Mesendoderm (in vitro differentiated cells): ENCODE results near the gene DPP7.
A peak's percentile ranks its signal among the peaks of the same experiment; 100 is the strongest.

Experiments used
- DNase-seq: peaks from one replicate; pipeline ENCODE4 v3.0.0; 2013
- H2AK5ac ChIP-seq: 2 replicates; pipeline ENCODE4 v1.6.1; 2013; ENCODE audit warnings: low read length, inconsistent platforms
- H2BK120ac ChIP-seq: 2 replicates; pipeline ENCODE4 v1.6.1; 2013; ENCODE audit warnings: low read depth, mild to moderate bottlenecking, low read length, moderate library complexity, mixed read lengths
- H2BK15ac ChIP-seq: replicated peaks from 2 replicates; pipeline ENCODE4 v1.6.1; 2013; ENCODE audit warnings: low read depth, mild to moderate bottlenecking, moderate library complexity
- H2BK5ac ChIP-seq: 2 replicates; pipeline ENCODE4 v1.6.1; 2013; ENCODE audit warnings: low read length, inconsistent platforms
- H3K18ac ChIP-seq: 2 replicates; pipeline ENCODE4 v1.6.1; 2013; ENCODE audit warnings: mild to moderate bottlenecking, low read length, mixed read lengths
- H3K23ac ChIP-seq: one replicate; pipeline ENCODE4 v1.6.1; 2013; ENCODE audit warnings: low read length
- H3K27ac ChIP-seq: 2 replicates; pipeline ENCODE4 v1.5.1; 2013; ENCODE audit warnings: low read depth, mild to moderate bottlenecking, inconsistent platforms, low read length, moderate library complexity
- H3K27me3 ChIP-seq: 2 replicates; pipeline ENCODE4 v1.6.1; 2013; ENCODE audit warnings: low read length, control low read depth, mild to moderate bottlenecking, inconsistent platforms; ENCODE audit not compliant: insufficient read depth, poor library complexity
- H3K36me3 ChIP-seq: 2 replicates; pipeline ENCODE4 v1.6.1; 2013; ENCODE audit warnings: low read length, inconsistent platforms; ENCODE audit not compliant: control insufficient read depth, insufficient read depth
- H3K4ac ChIP-seq: one replicate; pipeline ENCODE4 v1.6.1; 2013; ENCODE audit warnings: low read depth, mild to moderate bottlenecking, low read length, moderate library complexity
- H3K4me1 ChIP-seq: 2 replicates; pipeline ENCODE4 v1.6.1; 2013; ENCODE audit warnings: low read depth, low read length, inconsistent platforms; ENCODE audit not compliant: control insufficient read depth
- H3K4me2 ChIP-seq: 2 replicates; pipeline ENCODE4 v1.6.1; 2013; ENCODE audit warnings: low read length
- H3K4me3 ChIP-seq: 2 replicates; pipeline ENCODE4 v1.5.1; 2013; ENCODE audit warnings: mild to moderate bottlenecking, low read length
- H3K56ac ChIP-seq: one replicate; pipeline ENCODE4 v1.6.1; 2013; ENCODE audit warnings: low read length
- H3K79me1 ChIP-seq: 2 replicates; pipeline ENCODE4 v1.6.1; 2013; ENCODE audit warnings: low read length, inconsistent platforms
- H3K79me2 ChIP-seq: 2 replicates; pipeline ENCODE4 v1.6.1; 2013; ENCODE audit warnings: mild to moderate bottlenecking, low read length; ENCODE audit not compliant: control insufficient read depth, insufficient read depth
- H3K9ac ChIP-seq: 2 replicates; pipeline ENCODE4 v1.6.1; 2013; ENCODE audit warnings: low read length, inconsistent platforms
- H4K5ac ChIP-seq: one replicate; pipeline ENCODE4 v1.6.1; 2013; ENCODE audit warnings: low read length
- H4K8ac ChIP-seq: one replicate; pipeline ENCODE4 v1.6.1; 2013; ENCODE audit warnings: low read depth, mild to moderate bottlenecking, control low read depth, low read length, moderate library complexity
- WGBS: extraction: QIAGEN DNeasy Blood & Tissue Kit; methylation state at CpG from one replicate; pipeline ENCODE4 v1.1.7; 2013; ENCODE audit warnings: low lambda C conversion rate, missing lambda C conversion rate; ENCODE audit not compliant: insufficient coverage; ENCODE audit errors: extremely low coverage; 5-methylcytosine and 5-hydroxymethylcytosine counted together

DPP7 gene

GRCh38 chr9:137156567-137157375 is 42.2 kb upstream of the DPP7 start:
- Histone ChIP-seq H2BK5ac (no peak overlapping the region), H3K9ac (no peak overlapping the region), H3K23ac (peak overlapping the region; percentile 45), H3K4me3 (no peak overlapping the region), H3K79me2 (no peaks in the 10 kb centered on the region), H2AK5ac (no peak overlapping the region), H4K8ac (no peak overlapping the region), H2BK15ac (no peak overlapping the region), H3K56ac (peak overlapping the region; percentile 15), H3K27ac (no peak overlapping the region), H3K36me3 (no peaks in the 10 kb centered on the region), H3K79me1 (no peaks in the 10 kb centered on the region), H4K5ac (no peak overlapping the region), H2BK120ac (no peak overlapping the region), H3K4me1 (no peaks in the 10 kb centered on the region), H3K4me2 (peak overlapping the region; percentile 15), H3K18ac (no peak overlapping the region), H3K27me3 (peaks cover 13% of the 10 kb centered on the region), H3K4ac (no peak overlapping the region)
- no CpG with 5 or more reads among the region's 65 CpGs for whole genome bisulfite sequencing
- DNase-seq = peak; percentile 46

- H3K4ac ChIP-seq = no peak overlapping the region
- H2BK5ac ChIP-seq = no peak overlapping the region
- H3K79me1 ChIP-seq = no peaks in the 10 kb centered on the region
- no peak for DNase-seq
- H3K56ac ChIP-seq = no peak overlapping the region
- no peak overlapping the region for H3K23ac ChIP-seq
- no peak overlapping the region for H3K27ac ChIP-seq
- no peak overlapping the region for H3K4me2 ChIP-seq
- H2BK15ac ChIP-seq = no peak overlapping the region
- H2AK5ac ChIP-seq = no peak overlapping the region
- no peaks in the 10 kb centered on the region for H3K4me1 ChIP-seq
- H4K8ac ChIP-seq = no peak overlapping the region
- H3K4me3 ChIP-seq = peak overlapping the region; percentile 15
- no peaks in the 10 kb centered on the region for H3K79me2 ChIP-seq
- no peak overlapping the region for H4K5ac ChIP-seq
- H2BK120ac ChIP-seq = no peak overlapping the region
- WGBS = no CpG with 5 or more reads among the region's 7 CpGs
- H3K27me3 ChIP-seq = peaks cover 7% of the 10 kb centered on the region
- no peak overlapping the region for H3K9ac ChIP-seq
- no peak overlapping the region for H3K18ac ChIP-seq
- no peaks in the 10 kb centered on the region for H3K36me3 ChIP-seq
These were observed 38.4 kb upstream of the DPP7 start for GRCh38 chr9:137152844-137153405.

GRCh38 chr9:137150617-137151457 is 36.3 kb upstream of the DPP7 start:
- no peak overlapping the region for H3K23ac ChIP-seq
- no peak overlapping the region for H2AK5ac ChIP-seq
- H3K79me2 ChIP-seq = no peaks in the 10 kb centered on the region
- no peaks in the 10 kb centered on the region for H3K4me1 ChIP-seq
- no peak overlapping the region for H2BK15ac ChIP-seq
- no CpG with 5 or more reads among the region's 34 CpGs for WGBS
- H3K4me2 ChIP-seq = no peak overlapping the region
- H3K36me3 ChIP-seq = no peaks in the 10 kb centered on the region
- H3K9ac ChIP-seq = no peak overlapping the region
- no peak overlapping the region for H3K4ac ChIP-seq
- no peak overlapping the region for H3K27ac ChIP-seq
- no peak overlapping the region for H2BK5ac ChIP-seq
- H4K8ac ChIP-seq = no peak overlapping the region
- H4K5ac ChIP-seq = no peak overlapping the region
- H3K79me1 ChIP-seq = no peaks in the 10 kb centered on the region
- no peak overlapping the region for H3K4me3 ChIP-seq
- peak; percentile 50 for DNase-seq
- no peak overlapping the region for H3K56ac ChIP-seq
- no peak overlapping the region for H2BK120ac ChIP-seq
- H3K18ac ChIP-seq = no peak overlapping the region
- peaks cover under 1% of the 10 kb centered on the region for H3K27me3 ChIP-seq

GRCh38 chr9:137149942-137150616 is 35.5 kb upstream of the DPP7 start:
- no peak overlapping the region for H3K18ac ChIP-seq
- H3K27ac ChIP-seq = no peak overlapping the region
- no peak overlapping the region for H3K23ac ChIP-seq
- H3K9ac ChIP-seq = no peak overlapping the region
- no peak overlapping the region for H2BK120ac ChIP-seq
- H2BK15ac ChIP-seq = no peak overlapping the region
- H3K4me2 ChIP-seq = no peak overlapping the region
- H3K4me1 ChIP-seq = no peaks in the 10 kb centered on the region
- no peak overlapping the region for H2BK5ac ChIP-seq
- no peak overlapping the region for H3K4me3 ChIP-seq
- no peak overlapping the region for H3K4ac ChIP-seq
- peak; percentile 34 for DNase-seq
- no peak overlapping the region for H3K56ac ChIP-seq
- H4K8ac ChIP-seq = no peak overlapping the region
- no peaks in the 10 kb centered on the region for H3K36me3 ChIP-seq
- no peaks in the 10 kb centered on the region for H3K79me1 ChIP-seq
- H2AK5ac ChIP-seq = no peak overlapping the region
- no peak overlapping the region for H4K5ac ChIP-seq
- no peaks in the 10 kb centered on the region for H3K27me3 ChIP-seq
- no CpG with 5 or more reads among the region's 20 CpGs for WGBS
- H3K79me2 ChIP-seq = no peaks in the 10 kb centered on the region

- no peak overlapping the region for H3K18ac ChIP-seq
- DNase-seq = no peak
- no peak overlapping the region for H3K9ac ChIP-seq
- H2BK15ac ChIP-seq = no peak overlapping the region
- no peaks in the 10 kb centered on the region for H3K79me1 ChIP-seq
- H3K56ac ChIP-seq = no peak overlapping the region
- H2BK5ac ChIP-seq = no peak overlapping the region
- H3K4ac ChIP-seq = no peak overlapping the region
- no peaks in the 10 kb centered on the region for H3K27me3 ChIP-seq
- H4K5ac ChIP-seq = no peak overlapping the region
- no peak overlapping the region for H4K8ac ChIP-seq
- H3K4me3 ChIP-seq = no peak overlapping the region
- no peak overlapping the region for H3K27ac ChIP-seq
- WGBS = no CpG with 5 or more reads among the region's 5 CpGs
- no peak overlapping the region for H2BK120ac ChIP-seq
- H3K23ac ChIP-seq = no peak overlapping the region
- H3K79me2 ChIP-seq = no peaks in the 10 kb centered on the region
- H3K36me3 ChIP-seq = no peaks in the 10 kb centered on the region
- no peak overlapping the region for H2AK5ac ChIP-seq
- no peaks in the 10 kb centered on the region for H3K4me1 ChIP-seq
- H3K4me2 ChIP-seq = no peak overlapping the region
These were observed 34.8 kb upstream of the DPP7 start for GRCh38 chr9:137149363-137149762.
